Inflammatory macrophage (primary cell): ENCODE measurements around the gene RRP12.

ENCODE experiments used
- DNase-seq, 2 donors: peaks; one replicate each; pipeline ENCODE4 v3.0.0-alpha.2; 2020 to 2022

Gene RRP12

DNA sequence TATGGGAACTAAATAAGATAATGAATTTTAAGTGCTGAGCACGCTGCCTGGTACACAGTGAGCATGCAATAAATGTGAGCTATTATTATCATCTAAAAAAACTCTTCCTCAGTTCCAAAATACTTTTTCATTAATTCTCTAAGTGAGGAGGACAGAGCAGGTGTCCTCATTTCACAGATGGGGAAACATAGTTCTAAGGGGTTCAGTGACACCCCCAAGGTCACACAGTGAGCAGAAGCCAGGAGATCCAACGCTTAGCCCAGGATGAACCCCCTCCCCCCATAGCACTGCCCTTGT, 6.8 kb upstream of the RRP12 start:
- no peak for DNase-seq

- peak; percentile 88 to 89 for DNase-seq
Measured at GRCh38 chr10:97407211-97407951, 6.2 kb upstream of the RRP12 start.

DNA sequence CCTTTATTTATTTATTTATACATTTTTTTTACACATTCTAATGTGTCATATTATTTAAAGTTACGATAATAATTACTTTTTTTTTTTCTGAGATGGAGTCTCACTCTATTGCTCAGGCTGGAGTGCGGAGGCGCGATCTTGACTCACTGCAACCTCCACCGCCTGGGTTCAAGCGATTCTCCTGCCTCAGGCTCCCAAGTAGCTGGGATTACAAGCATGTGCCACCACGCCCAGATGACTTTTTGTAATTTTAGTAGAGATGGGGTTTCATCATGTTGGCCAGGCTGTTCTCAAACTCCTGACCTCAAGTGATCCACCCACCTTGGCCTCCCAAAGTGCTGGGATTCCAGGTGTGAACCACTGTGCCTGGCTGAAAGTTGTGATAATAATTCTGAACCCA, 5.3 kb upstream of the RRP12 start:
- DNase-seq, result peak; percentile 51 to 54

- peak; percentile 93 to 95 for DNase-seq
Measured at GRCh38 chr10:97406064-97406463, 4.9 kb upstream of the RRP12 start.

GRCh38 chr10:97404044-97404443, 2.9 kb upstream of the RRP12 start:
- DNase-seq, result no peak

- DNase-seq, result no peak
Measured at GRCh38 chr10:97401455-97401919, 347 bp upstream of the RRP12 start.

- DNase-seq, result peak; percentile 41 to 74
Measured at GRCh38 chr10:97399843-97400545, 1.1 kb downstream of the RRP12 start.

- DNase-seq, result no peak
Measured at GRCh38 chr10:97396056-97396455, 5.1 kb downstream of the RRP12 start.

GRCh38 chr10:97393034-97393573, 8.0 kb downstream of the RRP12 start:
- DNase-seq, result no peak

DNA sequence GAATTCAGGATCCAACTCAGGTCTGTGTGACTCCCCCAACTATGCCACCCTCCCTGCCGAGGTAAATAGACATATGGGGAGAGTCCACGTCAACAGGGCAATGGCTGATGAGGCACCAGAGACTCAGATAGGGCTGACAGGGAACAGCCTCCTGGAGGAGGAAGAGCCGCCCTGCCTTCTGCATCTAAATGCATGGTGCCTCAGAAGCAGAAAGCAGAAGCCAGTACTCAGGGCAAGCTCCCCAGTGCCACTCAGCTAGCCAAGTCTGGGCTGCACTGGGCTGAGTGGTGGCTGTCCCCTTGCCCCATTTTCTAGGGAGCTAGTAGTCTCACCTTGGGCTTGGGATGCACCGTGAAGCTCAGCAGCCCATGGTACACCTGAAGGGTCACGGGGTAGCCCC, 11.0 kb downstream of the RRP12 start:
- peak; percentile 25 to 44 for DNase-seq

- peak in 1 of 2 donors; percentile 77 for DNase-seq
Measured at GRCh38 chr10:97388152-97388551, 13.0 kb downstream of the RRP12 start.

- DNase-seq, result no peak
Measured at GRCh38 chr10:97385565-97385964, 15.6 kb downstream of the RRP12 start.

- no peak for DNase-seq
Measured at GRCh38 chr10:97384641-97385040, 16.5 kb downstream of the RRP12 start.

GRCh38 chr10:97384156-97384555, 17.0 kb downstream of the RRP12 start:
- DNase-seq, result no peak

DNA sequence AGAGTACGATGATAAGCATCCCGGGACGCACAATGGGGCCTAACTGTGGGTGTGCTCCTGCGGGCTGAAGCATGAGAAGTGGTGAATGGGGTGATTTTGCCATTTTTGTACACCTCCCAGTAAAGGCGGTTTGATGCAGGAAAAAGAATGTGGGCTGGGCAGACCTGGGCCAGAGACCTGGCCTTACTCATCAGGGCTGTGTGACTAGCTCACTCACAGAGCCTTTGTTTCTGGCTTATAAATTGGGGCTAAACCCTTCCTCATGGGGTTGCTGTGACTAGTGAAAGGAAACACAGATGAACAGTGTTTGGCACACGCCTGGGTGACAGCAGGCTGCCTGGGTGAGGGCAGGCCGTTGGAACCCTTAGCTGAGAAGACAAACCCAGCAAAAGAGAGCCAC, 18.0 kb downstream of the RRP12 start:
- no peak for DNase-seq

GRCh38 chr10:97381626-97382025, 19.5 kb downstream of the RRP12 start:
- no peak for DNase-seq

DNA sequence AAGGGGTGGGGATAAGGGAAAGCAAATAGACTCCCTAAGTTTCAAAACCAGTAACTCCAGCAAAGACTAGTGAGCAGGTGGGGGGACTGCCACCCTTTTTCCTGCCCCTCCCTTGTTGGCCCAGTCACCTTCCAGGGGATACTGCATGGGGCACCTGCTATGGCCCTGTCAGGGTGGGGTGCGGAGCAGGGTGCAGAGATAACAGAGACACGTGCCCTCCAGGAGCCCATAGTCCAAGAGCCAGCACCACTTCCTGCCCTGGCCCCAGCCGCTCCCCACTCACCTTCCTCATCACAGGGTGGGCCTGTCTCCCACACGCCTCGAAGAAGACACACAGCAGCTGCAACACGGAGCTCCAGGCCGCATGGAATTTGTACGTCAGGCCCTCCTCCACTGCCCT, 20.6 kb downstream of the RRP12 start:
- no peak for DNase-seq

GRCh38 chr10:97378933-97379921, 21.9 kb downstream of the RRP12 start:
- no peak for DNase-seq

DNA sequence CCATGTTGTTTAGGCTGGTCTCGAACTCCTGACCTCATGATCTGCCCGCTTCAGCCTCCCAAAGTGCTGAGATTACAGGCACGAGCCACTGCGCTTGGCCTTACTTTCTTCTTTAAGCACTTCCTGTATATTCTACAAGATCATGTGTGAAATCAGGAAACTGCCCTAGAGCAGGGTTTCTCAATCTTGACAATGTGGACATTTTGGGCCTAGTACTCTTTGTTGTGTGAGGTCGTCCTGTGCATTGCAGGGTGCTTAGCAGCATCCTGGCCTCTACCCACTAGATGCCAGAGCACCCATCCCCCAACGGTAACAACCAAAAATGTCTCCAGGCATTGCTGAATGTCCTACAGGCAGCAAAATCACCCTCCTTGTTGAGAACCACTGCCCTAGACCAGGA, 24.7 kb downstream of the RRP12 start:
- DNase-seq, result peak; percentile 91 to 94

GRCh38 chr10:97373456-97373855, 27.7 kb downstream of the RRP12 start:
- DNase-seq, result no peak

DNA sequence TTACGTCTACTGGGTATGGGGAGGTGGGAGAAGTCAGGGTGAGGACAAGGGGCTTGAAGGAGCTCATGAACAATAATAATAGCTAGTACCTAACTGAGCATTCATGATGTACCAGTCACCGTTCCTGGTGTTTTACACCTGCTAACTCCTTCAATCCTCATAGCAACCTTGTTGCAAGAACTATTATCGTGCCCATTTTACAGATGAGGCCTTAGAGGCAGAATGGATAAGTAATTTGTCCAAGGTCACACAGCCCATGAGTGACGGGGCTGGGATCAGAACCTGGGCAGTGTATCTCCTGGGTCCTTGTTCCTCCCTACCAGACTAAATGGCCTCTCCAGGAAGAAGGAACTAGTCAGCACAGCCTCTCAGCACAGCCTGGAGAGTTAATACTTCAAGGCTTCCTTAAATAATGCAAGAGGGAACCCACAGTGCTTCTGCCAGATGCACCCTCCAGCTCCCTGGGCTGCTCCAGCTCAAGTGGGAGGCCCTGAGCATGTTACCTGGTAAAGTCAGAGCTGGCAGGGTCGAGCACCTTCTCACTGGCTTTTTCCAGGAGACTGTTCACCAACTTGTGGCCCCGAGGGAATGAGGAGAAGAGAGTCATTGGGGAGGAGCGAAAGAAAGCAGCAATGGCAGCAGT, 28.8 kb downstream of the RRP12 start:
- peak; percentile 53 to 65 for DNase-seq

GRCh38 chr10:97371696-97372095, 29.4 kb downstream of the RRP12 start:
- DNase-seq, result no peak
